NCI-H1930 (cell line): ENCODE results near the gene BCR.

Source experiments
- DNase-seq, 2 experiments: peaks; one replicate each; lab custom pipeline; 2025; lab: John Stamatoyannopoulos, UW

Gene BCR

DNA sequence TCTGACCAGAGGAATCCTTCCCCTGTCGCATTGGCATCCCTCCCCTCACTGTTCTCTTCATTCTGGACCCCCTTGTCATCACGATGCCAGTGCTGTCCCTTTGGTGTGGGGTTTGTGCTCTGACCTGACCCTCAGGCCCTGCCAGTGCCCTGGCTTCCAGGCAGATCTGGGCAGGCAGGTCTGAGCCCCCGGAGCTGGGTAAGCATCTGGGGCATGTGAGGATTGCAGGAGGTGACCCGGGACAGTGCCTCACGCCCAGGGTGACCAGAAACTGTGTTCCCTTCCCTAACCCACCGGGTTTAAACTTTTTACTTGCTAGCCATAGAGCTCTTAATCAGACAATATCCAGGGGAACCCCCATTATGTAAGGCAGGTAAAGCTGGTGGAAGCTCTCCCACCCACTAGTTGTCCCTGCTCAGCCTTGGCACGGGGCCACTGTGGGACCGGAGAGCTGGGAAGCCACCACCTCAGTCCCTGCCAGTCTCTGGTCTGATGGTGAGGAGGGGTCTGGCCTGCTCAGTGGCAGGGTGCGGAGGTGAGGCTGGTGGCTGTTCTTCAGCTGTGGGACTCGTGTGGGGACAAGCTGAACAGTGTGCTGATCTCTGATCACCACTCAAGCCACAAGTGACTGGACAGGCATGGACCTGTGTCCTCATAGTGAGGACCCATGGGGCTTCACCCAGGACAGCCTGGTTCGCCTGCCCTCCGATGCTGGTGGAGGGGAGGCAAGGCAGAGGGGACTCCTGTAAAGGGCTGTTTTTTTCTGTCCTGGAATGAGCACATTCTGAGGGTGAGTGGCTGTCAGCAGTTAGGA is 38.0 kb downstream of the BCR start:
- DNase-seq: no peak

DNA sequence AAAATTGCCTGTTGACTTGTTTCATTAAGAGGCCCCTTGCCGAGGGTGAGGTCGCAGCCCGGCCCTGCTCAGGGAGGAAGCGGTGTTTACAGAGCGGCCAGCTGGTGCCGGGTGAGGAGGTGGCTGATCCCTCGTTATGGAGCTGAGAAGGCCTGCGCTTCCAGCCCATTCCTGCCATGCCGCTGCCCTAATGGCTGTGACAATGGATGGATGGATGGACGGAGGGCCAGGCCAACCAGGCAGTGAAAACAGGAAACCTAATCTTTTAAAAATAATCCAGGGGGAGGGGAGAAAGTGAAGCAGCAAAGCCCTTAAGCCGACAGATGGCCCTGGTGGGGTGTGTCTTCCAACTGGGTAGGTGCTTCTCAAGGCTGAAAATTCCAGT is 38.5 kb downstream of the BCR start:
- no peak for DNase-seq

DNA sequence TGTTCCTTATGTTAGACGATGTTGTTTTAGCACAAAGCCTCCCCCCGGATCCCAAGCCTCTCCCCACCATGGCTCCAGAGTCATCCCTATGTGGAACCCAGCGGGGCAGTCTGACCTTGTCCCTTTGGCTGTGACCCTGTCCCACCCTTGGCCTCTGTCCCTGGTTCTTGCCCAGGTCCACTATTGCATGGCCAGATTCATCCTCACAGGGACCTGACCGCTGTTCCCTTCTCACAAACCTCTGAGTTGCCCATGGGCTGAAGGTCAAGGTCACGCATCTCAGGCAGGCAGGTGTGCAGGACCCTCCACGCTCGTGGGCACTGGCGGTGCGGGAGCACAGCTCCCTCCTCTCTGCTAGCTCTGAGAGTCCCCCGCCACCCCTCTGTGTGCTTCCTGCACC is 39.0 kb downstream of the BCR start:
- no peak for DNase-seq

DNA sequence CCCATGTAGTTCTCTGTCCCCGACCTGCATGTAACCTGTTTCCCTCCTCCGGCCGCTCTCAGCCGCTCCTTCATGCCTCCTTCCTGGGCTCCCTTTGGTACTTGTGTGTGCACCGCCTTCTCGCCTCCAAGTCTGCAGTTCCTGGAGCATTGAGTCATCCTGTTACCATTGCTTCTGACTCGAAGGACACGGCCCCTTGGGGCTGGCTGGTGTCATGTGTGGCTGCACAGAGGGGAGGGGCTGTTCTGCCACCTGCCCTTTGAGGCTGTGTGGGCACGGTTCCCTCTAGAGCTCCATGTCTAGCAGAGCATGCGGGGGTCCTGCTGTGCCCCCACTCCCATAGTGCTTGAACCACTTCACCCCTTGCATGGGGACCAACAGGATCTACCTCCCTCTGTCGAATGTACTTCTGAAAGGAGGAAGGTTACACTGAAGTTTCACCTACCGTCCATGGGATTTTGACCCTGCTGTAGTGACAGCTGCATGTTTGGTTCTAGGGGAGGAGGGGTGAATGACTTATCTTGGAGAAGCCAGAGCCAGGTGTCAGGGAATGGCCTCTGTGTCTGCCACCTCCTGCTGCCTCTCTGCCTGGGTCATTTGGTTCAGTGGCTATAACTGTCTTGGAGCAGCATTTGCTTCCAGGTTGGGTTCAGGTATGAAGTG is 39.6 kb downstream of the BCR start:
- no peak for DNase-seq

DNA sequence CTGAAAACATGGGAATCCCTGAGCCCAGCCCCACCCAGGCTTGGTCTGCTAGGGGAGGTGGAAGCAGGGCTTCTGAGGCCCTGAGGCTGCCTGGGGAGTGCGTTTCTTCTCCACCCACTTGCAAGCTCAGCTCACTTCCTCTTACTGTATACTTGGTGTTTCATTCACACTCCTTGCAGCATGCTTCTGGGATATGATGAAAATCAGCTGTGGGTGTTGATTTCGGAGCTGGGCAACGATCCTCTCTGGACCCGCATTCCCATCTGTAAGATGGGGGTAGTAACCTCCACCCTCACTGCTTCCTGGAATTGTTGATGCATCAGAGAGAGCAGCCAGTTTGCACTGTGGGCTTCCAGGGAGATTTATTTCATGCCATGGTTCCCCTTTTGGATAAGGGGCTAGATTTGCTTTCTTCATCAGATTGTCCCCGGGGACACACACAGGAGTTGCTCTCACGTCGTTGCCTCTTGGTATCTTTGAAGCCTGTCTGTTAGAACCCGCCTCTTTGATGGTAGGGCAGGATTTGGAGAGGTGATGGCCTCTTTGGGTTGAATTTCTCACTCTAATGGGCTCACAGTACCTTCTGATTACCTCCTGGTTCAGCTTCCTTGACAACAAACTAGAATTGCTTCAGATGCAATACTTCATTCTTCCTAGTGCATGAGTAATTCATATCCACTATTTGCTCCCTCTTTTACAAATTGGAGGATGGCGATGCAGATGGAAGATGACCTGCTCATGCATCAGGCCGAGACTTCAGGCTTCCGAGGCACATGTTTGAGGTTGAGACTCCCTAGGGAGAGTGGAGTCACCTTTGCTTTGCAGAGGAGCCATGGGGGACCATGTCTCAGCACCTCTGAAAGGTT is 40.4 kb downstream of the BCR start:
- DNase-seq: no peak

DNA sequence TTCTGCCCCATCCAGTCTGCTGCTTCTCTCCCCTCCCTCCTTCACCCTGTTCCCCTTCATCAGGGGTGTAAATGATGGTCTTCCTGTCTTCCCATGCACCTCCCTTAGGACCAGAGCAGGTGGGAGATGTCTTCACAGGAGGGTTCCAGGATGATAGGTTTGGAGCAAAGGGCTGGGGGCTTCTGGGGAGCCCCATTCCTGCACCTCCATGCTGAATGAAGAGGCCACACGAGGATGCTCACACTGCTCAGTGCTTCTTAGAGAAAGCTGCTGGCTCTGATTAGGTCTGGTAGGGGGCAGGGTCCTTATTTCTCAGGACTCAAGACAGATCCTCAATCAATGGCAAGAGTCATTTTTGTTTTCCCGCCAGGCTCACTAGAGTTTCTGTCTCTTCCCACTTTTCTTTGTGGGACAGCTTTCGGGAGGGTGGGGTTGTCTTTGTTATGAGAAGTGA is 41.1 kb downstream of the BCR start:
- no peak for DNase-seq

DNA sequence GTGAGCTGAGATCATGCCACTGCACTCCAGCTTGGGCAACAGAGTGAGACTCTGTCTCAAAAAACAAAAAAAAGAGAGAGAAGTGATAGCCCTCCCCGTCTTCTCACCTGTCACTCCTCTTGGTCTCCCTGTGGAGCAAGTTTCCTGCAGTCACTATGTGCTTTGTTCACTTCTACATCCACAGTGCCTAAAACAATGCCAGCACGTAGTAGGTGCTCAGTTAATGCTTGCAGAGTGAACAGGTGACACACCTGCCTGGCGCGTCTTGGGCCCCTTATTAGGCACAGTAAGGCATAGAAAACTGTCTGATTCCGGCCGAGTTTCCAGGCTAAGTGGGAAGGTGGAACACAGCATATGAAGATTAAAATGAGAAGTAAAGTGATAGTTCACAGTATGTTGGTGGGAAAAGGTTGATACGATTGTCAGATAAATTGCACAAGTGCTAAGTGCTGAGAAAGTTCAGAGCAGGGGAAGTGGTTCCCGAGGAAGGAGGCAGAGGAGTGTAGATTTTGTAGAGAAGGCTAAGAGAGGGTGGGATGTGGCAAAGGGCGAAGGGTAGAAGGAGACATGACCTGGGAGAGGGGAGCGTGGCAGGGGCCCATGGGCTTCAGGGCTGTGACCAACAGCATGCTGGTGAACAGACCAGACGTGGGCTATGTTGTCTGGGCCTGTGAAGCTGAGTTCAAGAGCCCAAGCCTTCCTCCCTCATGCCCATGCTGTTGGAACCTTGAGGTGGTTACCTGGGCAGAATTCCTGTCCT is 41.9 kb downstream of the BCR start:
- DNase-seq: no peak

DNA sequence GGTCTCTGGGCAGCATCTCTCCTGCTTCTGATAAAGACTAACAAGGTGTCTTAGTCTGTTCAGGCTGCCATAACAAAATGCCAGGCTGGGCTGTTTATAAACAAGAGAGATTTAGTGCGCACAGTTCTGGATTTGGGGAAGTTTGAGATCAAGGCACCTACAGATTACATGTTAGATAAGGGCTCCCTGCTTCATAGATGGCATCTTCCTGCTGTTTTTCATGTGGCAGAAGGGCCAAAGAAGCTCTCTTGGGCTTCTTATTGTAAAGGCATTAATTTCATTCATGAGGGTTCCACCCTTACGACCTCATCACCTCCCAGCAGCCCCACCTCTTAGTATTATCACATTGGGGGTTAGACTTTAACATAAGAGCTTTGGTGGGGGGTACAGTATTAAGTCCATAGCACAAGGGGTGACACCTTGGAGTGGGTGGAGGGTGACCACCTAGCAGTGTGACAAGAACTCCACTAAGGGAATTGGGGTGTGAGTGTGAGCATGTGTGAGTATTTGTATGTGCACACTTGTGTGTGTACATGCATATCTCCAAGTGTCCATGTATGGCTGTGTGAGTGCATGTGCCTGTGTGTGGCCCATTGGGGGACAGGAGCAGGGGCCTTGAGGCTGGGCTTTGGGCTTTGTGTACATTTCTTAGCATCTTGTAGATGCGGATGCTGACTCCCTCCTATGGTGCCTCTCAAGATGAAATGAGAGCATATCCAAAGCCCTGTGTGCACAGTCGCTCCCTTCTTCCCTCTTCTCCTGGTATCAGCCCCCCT is 42.7 kb downstream of the BCR start:
- no peak for DNase-seq

DNA sequence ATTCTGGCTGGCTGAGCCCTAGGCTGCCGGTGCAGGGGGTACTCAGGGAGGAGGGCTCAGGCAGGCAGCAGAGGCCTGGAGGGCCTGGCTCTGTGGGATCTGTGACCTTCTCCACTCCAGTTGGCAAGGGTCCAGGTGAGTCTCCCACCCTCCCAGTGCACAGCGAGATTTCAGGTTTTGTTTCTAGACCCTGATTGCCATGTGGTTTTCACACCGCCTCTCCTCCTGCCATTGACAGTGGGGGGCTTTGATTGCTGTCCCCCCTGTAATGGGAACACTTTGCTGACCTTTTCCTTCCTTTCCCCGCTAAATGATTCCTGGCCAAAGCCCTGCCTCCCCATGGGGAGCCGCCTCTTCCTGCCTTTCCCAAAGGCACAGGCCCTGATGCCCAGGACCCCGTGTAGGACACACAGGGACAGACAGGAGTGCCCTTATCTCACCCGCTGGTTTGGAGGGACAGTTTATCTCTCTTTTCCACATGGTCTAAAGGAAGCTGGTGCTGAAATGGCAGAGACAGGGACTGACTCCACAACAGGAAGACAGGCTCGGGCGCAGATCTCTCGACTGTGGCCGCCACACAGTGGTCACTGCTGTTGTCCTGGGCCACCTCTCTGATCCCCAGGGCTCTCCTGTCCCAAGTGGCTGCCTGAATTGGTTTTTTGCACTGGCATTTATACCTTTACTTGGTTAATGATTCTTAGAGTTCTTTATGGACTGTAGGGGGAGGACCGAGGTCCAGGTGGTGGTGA is 43.4 kb downstream of the BCR start:
- DNase-seq: no peak

DNA sequence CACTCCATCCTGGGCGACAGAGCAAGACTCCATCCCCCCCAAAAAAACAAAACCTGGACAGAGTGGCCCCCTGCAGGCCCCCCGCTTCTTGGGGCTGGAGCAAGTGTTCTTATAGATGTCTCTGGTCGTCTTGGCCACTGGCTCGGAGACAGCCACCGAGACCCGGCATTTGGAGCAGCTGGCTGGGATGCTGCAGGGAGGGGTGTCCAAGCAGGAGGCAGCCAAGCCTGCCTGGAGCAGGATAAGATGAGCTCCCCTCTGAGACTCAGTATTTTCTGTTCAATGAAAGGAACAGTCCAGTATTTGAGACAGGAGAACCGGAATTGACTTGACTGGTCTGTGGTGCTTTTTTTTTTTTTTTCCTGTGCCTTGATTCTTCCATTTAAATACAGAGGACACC is 44.5 kb downstream of the BCR start:
- DNase-seq: no peak

DNA sequence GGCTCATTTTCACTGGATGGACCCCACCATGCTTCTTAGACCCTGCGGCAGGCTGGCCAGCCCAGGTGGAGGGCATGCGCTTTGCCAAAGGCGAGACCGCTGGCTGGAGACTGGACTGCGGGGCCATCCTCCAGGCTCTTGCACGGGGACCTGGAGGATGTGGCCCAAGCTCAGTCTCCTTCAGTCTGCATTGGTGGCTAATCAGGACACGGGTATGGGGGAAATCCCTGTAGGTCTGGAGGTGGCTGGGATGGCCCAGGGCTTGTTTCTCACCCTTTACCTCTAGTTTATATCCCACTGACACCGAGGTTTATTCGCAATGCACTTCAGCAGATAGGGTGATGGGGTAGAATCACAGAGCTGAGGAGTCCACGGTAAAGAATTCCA is 45.0 kb downstream of the BCR start:
- no peak for DNase-seq

DNA sequence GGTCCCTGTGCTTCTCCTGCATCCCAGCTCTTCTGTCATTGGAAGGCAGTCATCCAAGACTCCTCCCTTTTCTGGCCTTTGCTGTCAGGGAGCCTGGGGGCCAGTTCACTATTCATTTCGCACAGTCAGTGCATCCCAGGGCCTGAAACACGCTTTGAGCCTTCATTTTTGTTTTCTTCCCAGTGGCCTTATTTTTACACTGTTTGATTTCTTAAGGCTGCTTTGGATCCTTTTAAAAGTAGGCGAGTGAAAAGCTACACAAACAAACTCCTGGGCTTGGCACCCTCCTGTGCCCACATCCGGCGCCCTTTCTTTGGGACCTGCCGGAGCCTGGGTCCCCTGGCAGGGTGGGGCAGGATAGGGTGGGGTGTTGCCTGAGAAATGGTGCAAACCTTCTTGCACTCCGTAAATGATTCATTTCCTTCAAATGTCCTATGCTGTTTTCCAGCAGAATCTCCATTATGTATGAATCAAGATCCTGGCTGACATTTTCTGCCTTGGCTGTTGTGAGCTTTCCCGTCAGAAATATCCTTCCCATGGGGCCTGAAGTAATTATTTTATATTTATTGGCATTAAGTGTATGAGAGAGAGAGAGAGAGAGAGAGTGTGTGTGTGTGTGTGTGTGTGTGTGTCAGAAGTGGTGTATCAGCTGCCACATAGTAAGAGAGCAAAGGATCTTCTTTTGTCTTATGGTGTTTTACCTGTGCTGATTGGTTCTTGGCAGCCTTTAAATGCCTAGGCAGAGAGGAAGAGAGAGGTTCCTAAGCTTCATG is 45.6 kb downstream of the BCR start:
- no peak for DNase-seq

DNA sequence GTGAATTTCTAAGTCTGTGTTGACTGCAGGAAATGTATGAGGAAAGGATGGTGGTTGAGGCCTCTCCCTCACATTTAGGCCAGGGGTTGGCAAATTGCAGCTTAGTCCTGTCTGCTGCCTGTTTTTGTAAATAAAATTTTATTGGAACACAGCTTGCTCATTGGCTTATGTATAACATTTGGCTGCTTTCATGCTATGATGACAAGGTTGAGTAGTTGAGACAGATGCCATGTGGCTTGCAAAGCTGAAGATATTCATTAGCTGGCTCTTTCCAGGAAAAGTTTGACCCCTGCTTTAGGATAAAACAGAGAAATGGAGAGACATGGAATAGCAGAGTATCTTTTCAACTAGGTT is 46.2 kb downstream of the BCR start:
- DNase-seq: no peak

DNA sequence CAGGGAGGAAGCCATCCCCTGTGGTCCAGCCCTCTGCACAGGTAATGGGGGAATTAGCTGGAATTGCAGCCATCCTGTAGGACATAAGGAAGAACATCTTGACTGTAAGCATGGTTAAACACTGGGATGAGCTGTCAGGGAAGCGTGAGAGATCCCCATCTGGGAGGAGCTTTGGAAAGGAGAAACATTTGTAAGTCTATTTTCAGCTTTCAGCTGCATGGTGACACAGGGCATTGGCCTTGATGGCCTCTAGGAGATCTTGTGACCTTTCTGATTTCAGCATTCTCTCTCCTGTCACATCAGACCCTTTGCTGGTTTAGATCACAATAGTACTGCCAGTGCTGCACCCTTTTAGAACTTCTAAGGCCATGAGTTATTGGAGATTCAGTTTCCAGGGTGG is 47.1 kb downstream of the BCR start:
- DNase-seq: no peak

DNA sequence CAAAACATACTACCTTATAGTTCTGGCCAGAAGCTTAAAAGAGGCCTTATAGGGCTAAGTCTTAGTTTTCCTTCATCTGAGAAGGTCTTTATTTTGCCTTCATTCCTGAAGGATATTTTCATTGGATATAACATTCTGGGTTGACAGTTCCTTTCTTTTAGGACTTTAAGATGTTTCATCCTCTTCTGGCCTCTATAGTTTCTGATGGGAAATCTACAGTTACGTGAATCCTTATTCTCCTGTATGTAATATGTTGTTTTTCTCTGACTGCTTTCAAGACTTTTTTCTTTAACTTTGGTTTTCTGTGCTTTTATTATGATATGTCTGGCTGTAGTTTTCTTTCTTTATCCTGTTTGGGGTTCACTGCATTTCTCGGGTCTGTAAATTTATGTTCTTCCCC is 48.2 kb downstream of the BCR start:
- no peak for DNase-seq

DNA sequence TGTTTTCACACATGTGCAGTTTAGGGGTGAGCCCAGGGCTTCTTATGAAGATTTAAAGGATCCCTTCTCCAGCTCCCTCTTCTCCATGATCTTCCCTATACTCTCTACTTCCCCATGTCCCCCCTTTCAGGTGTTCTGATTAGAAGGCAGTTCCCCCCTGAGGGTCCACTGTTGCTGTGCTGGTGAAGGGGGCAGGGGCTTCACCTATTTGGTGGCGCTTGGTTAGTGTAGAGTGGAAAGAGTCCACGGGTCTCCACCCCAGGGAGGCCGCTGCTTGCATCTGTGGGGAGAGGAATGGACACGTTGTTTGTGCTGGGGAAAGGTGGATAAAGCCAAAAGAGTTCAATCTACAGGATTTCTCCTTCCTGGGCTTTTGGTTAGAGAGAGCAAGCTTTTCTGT is 49.3 kb downstream of the BCR start:
- no peak for DNase-seq

DNA sequence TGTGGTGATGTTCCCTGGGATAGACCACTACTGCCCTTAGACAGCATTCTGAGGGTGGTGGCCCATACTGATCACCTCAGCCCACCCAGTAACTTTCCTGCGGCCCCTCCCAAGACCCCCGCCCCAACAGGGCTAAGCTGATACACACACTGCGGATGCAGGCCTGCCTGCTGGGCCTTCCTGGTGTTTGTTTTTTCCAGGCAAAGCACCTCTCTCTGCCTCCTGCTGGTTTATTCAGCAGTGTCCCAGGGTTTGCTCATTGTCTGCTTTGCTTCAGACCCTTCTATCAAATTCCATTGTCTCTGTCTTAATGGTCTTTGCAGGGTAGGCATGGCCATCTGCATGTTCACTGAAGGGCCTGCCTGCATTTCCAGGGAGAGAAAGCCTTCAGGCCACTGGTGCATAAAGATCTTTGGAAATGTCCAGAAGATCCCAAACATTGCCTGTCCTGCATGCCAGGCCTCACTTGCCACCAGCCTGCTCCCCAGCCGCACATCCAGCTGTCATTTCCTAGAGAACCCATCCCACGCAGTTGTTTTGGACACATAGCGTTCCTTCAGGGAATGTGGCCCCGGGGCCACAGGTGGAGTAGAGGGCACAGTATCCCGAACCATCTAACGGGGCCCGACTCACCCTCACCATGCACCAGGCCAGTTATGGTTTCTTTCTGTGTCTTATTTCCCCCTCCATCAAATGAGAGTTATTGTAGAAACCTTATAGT is 50.2 kb downstream of the BCR start:
- DNase-seq: no peak

DNA sequence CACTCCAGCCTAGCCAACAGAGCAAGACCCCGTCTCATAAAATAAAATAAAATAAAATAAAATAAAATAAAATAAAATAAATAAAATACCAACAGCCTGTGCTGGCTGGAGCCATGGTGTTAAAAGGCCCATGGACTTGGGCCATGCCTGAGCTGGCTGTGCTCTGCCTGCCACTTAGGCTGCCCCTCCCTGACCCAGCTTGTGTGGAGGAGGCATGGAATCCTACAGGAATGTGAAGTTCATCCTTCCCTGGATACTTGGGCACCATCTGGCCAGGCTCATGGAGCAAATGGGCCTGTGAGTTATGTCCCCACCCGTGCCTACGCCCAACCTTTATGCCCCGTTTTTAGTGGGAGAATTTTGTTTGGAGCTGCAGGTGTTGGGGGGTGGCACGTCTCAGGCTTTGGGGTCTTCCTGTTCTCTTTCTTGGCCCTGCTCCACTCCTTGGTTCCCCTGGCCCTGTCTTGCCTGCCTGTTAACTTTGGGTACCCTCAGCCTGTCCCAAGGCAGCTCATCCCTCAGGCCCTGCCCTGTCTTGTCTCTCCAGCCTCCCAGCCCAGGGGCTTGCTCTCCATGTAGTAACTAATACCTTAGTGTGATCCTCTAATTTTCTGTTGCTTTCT is 51.3 kb downstream of the BCR start:
- DNase-seq: no peak
